GM21423 (cell line): ENCODE measurements around the gene ACSM2B.
"Not testable (repeated sequence)": the region's sequence is repeated elsewhere in the genome, so short reads cannot be mapped to it uniquely, and the experiment has no call there.

Experiments used
- ATAC-seq: cut with Tn5 transposase; IDR thresholded peaks from one replicate; pipeline ENCODE4 v1.9.1; 2021; ENCODE audit warnings: mild to moderate bottlenecking, moderate library complexity; ENCODE audit not compliant: unreplicated experiment

Gene ACSM2B

GRCh38 chr16:20576145-20576544 lies at the start of gene ACSM2B:
Gene ACSM2B, minus strand, starts transcription at chr16:20576367. Its CDS starts 11,522 bp downstream, at chr16:20564845.
- not testable (repeated sequence) for ATAC-seq

- ATAC-seq: no peak
Observed at GRCh38 chr16:20624882-20625807, 49.0 kb upstream of the ACSM2B start.

- ATAC-seq: no peak
Observed at GRCh38 chr16:20624205-20624604, 48.0 kb upstream of the ACSM2B start.

GRCh38 chr16:20622498-20622870 lies 46.3 kb upstream of the ACSM2B start:
- ATAC-seq: no peak

- ATAC-seq: no peak
Observed at GRCh38 chr16:20621406-20621805, 45.2 kb upstream of the ACSM2B start.

GRCh38 chr16:20620770-20621169 lies 44.6 kb upstream of the ACSM2B start:
- ATAC-seq: no peak

- no peak for ATAC-seq
Observed at GRCh38 chr16:20620003-20620402, 43.8 kb upstream of the ACSM2B start.

- no peak for ATAC-seq
Observed at GRCh38 chr16:20617271-20617670, 41.1 kb upstream of the ACSM2B start.

- no peak for ATAC-seq
Observed at GRCh38 chr16:20614186-20615141, 38.3 kb upstream of the ACSM2B start.

GRCh38 chr16:20613481-20614185 lies 37.5 kb upstream of the ACSM2B start:
- ATAC-seq: no peak

GRCh38 chr16:20612551-20613480 lies 36.6 kb upstream of the ACSM2B start:
- no peak for ATAC-seq

GRCh38 chr16:20611975-20612481 lies 35.9 kb upstream of the ACSM2B start:
- ATAC-seq: no peak

- no peak for ATAC-seq
Observed at GRCh38 chr16:20611350-20611902, 35.3 kb upstream of the ACSM2B start.

GRCh38 chr16:20610892-20611349 lies 34.8 kb upstream of the ACSM2B start:
- no peak for ATAC-seq

- ATAC-seq: no peak
Observed at GRCh38 chr16:20610211-20610891, 34.2 kb upstream of the ACSM2B start.

GRCh38 chr16:20602205-20602604 lies 26.0 kb upstream of the ACSM2B start:
- not testable (repeated sequence) for ATAC-seq

- not testable (repeated sequence) for ATAC-seq
Observed at GRCh38 chr16:20599475-20599874, 23.3 kb upstream of the ACSM2B start.

- no peak for ATAC-seq
Observed at GRCh38 chr16:20598832-20599469, 22.8 kb upstream of the ACSM2B start.
